Stimulated activated CD4-positive, alpha-beta T cell treated with anti-CD3 and anti-CD28 coated beads, Interleukin-2, amount 100 ng/mL, for 24 hours (primary cell): ENCODE results near the gene UQCR10.

Source experiments
- DNase-seq, 2 donors: peaks; one replicate each; pipeline ENCODE4 v3.0.0-alpha.2; 2020

Gene UQCR10

GRCh38 chr22:29799217-29799680, 32.1 kb downstream of the UQCR10 start:
- DNase-seq = no peak

DNA sequence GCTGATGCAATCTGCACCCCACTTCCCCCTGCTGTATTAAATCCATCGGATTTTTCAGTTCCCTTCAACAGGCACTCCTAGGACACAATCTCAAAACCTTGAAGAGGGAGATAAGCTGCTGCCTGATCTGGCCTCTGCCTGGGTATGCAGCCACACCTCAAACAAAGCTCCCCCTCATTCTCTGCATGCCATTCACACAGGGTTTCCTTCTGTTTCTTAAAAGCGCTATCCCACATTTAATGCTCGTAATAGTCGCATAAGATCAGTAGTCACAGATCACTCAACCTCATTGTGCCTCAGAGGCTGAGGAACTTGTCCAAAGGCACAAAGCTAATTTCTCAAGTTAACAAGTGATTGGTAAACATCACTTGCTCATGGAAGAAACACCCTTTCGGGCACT, 34.0 kb downstream of the UQCR10 start:
- DNase-seq = no peak

GRCh38 chr22:29801796-29802195, 34.6 kb downstream of the UQCR10 start:
- no peak for DNase-seq

DNA sequence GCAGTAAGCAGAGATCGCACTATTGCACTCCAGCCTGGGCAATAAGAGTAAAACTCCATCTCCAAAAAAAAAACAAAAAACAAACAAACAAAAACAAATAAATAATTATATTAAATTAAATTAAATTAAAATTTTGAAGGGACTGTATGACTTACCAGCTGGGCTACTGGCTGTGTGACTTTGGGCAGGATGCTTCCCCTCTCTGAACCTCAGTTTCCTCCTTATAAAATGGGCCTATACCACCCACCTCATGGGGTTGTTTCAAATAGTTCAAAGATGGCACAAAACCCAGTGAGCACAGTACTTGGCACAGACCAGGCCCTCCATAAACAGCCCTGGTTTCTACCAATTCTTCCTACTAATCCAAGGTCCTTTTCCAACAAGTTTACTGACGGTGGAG, 36.0 kb downstream of the UQCR10 start:
- no peak for DNase-seq

- DNase-seq = no peak
Observed at GRCh38 chr22:29804985-29805384, 37.8 kb downstream of the UQCR10 start.

DNA sequence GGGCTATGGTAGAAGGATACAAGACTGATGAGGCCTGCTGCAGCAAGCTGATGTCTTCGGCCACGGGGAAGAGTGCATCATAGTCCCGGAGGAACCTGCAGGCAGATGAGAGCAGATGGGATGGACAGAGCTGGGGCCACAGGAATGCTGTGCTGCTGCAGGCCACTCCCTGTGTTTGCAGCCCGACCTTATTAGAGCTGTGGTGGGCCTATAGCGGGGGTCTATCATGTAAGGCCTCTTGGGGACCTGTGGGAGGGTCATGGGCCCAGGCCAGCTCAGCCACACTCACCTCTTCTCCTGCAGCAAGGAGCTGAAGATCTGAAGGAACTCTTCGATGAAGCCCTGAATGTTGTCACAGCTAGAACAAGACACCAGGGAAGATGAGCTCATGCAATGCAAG, 39.0 kb downstream of the UQCR10 start:
- no peak for DNase-seq

- no peak for DNase-seq
Observed at GRCh38 chr22:29810216-29810615, 43.0 kb downstream of the UQCR10 start.

GRCh38 chr22:29811377-29811776, 44.2 kb downstream of the UQCR10 start:
- DNase-seq = no peak

DNA sequence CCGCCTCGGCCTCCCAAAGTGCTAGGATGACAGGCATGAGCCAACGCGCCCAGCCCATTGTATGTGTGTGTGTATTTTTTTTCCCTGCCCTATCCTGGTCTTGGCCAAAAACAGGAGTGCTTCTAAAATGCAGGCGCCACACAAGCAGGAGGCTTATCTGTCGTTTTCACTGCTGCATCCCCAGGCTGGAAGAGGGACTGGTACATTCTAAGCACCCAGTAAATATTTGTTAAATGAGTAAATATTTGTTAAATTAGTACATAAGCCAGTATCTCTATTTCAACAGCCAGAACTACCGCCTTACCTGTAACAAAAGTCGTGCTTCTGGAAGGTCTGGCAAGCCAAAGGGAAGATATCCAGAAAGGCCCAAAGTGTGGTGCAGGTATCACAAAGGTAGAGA, 46.0 kb downstream of the UQCR10 start:
- DNase-seq = no peak

GRCh38 chr22:29813563-29813962, 46.4 kb downstream of the UQCR10 start:
- no peak for DNase-seq

GRCh38 chr22:29814003-29814402, 46.8 kb downstream of the UQCR10 start:
- DNase-seq = no peak

- no peak for DNase-seq
Observed at GRCh38 chr22:29815580-29815979, 48.4 kb downstream of the UQCR10 start.

GRCh38 chr22:29816128-29816527, 49.0 kb downstream of the UQCR10 start:
- no peak for DNase-seq

DNA sequence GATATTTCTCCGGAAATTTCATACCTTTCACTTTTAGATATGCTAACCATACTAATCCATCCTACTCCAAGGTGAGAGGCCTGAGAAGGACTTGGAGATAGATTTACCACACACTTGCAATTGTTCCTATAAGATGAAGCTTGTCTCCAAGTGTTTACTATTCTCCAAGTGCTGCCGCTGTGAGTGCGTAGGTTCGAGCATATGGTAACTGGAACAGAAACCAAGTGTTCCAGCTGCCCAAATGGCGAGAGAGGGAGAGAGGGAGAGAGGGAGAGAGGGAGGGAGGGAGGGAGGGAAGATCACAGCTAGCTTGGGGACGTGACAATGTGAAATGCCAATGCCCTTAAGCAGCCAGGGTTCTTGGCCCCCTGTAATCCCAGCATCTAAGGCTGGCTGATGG, 49.4 kb downstream of the UQCR10 start:
- no peak for DNase-seq

DNA sequence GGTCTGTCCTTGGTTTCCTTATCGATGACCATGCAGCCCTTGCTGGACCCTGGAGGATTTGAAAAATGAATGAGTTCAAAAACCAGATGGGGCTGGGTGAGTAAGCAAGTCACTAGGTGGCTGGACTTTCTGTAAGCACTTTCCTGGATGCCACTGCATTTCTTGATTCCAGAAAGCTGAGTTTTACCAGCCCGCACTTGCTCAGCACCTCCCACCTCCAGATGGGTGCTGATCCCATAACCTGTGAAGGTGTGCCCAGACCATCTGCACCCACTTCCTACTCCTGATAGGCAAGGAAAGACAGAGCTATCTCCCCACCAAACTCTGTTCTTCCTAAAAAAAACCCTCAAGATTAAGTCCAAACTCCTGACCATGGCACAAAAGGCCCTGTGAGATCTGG, 49.8 kb downstream of the UQCR10 start:
- no peak for DNase-seq

- DNase-seq = no peak
Observed at GRCh38 chr22:29817724-29818123, 50.6 kb downstream of the UQCR10 start.

DNA sequence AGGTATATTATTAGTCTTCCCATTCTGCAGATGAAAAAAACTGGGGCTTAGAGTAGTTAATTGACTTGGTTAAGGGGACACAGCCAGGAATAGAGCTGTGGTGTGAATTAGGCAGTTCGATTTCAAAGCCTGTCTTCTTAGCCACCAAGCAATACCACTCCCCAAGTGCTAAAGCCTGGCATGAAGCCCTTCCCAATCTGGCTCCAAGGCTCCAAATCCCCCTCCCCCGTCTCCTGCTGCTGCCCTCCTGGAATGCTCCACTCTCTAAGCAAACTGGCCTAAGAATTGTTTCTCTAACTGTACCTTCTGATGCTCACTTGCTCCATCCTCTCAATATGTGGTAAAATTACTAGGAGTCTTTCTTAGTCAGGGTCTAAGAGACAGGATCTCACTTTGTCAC, 52.3 kb downstream of the UQCR10 start:
- no peak for DNase-seq
